Stimulated activated CD4-positive, alpha-beta T cell treated with anti-CD3 and anti-CD28 coated beads, TNF-alpha, amount 100 ng/mL, for 48 hours (primary cell): ENCODE measurements around the gene SVBP.

Source experiments
- DNase-seq, 3 donors: peaks; one replicate each; pipeline ENCODE4 v3.0.0-alpha.2; 2020; ENCODE audit warnings: low read depth in 3 of 3

SVBP gene

DNA sequence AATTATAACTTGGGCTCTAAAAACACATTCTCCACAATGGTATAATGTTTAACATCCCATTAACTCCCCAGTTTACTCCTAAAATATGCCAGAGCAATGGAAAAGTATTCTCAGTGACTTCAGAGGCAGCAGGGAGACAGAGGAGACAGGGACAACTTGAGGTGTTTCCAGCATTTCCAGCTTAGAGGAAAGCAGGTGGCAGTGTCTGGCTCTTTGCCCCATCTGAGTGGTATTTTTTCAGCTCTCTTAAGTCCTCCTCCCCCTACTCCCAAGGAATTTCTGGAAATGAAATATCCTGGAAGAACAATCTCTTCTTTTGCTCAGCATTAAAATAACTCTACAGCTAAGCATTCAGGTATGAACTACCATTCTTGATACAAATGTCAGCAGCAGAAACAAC, 11.0 kb downstream of the SVBP start:
- no peak for DNase-seq

DNA sequence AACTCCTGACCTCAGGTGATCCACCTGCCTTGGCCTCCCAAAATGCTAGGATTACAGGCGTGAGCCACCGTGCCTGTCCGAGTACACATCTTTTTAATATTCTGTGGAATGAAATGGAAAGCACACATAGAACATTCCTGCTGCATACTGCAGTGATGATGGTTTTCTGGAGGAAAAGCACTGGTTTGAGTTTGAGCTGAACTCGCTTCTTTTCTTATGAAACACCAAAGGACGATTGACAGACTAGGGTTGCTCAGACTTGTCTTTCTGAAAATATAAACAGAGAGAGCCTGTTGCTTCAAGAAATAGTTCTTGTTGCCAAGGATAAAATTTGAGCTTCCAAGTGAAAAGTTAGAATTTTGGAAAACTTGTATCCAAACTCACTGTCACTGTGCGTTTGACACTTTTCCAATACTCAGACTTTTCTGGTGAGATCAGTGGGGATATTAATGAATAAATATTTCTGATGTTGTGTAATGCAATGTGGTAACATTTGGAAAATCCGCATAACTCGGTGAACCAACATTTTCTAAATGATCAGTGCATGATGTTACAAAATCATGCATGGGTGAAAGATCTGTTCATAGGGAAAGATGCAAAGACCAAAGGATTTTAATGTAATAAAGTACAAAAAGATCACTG, 15.2 kb downstream of the SVBP start:
- no peak for DNase-seq

DNA sequence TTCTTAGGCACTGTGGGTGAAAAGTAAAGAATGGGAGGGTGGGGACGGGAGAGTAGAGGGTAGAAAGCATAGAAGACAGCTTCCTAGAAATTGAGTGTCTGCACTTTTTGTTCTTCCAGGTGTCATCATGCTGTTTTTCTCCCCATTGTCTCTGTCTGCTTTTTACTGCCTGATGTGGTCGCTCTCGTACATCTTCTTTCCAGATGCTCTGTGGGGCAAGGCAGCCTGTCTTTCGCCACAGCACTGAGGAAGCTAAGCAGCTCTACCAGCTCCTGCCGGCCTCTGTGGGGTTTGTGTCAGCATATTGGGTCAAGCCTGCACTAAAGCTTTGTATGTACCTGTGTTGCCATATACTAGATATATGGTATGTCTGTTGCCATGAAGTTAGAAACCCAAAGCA, 19.2 kb downstream of the SVBP start:
- no peak for DNase-seq

DNA sequence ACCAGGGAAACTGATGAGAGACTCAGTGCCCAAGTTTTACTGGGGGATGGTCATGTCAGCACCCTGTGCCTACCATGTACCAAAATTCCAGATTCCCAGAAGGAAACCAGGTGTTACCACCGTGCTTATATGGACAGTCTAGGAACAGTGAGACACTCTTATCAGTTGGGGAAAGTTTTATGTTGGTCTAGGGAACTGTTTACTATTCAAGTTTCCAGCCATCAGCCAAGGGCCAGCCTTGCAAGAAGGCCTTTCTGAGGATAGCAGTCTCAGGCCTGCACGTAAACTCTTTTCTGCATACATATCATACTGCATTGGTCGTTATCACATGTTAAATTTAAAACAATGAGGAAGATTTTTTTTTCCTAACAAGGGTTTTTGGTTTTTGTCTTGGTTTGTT, 19.8 kb downstream of the SVBP start:
- DNase-seq = no peak

DNA sequence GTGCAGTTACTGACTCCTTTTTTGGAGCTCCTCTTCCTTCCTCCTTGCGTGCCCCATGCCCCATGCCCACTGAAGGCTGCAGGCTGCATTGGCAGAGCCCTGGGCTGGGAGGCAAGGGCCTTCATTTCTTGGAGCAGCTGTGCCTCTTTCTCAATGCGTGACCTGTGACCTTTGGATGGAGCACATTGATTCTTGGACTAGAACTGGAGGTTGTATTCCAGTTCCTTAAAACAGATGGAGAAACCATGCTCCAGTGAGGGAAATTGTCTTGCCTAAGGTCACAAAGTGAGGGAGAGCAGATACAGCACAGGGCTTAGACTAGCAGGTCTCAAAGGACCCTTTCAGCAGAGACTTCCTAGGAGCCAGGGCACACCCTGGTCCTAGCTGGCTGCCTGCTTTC, 23.4 kb downstream of the SVBP start:
- DNase-seq = no peak

DNA sequence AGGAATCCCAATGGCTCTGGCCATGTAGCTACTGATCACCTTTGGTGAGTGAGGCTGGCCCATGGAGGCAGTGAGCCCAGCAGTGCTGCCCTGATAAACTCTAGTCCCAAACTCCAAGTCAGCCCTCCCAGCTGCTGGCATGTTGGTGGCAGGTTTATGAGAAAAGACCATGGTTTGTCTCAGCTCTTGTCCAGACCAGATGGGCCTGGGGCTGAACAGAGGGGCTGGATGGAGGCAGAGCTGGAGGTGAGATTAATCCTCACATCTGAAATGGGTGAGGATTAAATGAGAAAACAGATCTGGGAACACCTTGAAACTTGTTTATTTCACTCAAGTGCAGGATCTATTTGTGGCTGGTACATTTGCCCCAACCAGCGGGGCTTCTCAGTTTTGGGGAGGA, 29.2 kb downstream of the SVBP start:
- DNase-seq = no peak

DNA sequence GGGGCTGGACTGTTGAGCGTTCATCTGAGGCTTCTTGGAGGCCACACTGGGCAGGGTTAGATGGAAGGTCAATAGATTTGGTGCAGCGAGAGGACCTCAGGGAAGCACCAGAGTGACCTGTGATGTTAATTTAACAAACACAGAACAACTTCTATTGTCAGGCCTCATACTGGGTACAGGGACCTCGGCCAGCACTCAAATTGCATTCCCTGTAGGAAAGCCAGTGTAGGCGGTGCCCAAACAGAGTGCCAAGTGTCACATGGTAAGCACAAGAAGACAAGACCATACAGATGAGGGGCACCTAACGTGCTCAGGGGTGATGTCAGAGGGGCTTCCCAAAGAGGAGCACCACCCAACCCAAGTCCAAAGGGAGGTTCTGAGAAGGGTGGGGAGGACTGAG, 31.1 kb downstream of the SVBP start:
- no peak for DNase-seq

DNA sequence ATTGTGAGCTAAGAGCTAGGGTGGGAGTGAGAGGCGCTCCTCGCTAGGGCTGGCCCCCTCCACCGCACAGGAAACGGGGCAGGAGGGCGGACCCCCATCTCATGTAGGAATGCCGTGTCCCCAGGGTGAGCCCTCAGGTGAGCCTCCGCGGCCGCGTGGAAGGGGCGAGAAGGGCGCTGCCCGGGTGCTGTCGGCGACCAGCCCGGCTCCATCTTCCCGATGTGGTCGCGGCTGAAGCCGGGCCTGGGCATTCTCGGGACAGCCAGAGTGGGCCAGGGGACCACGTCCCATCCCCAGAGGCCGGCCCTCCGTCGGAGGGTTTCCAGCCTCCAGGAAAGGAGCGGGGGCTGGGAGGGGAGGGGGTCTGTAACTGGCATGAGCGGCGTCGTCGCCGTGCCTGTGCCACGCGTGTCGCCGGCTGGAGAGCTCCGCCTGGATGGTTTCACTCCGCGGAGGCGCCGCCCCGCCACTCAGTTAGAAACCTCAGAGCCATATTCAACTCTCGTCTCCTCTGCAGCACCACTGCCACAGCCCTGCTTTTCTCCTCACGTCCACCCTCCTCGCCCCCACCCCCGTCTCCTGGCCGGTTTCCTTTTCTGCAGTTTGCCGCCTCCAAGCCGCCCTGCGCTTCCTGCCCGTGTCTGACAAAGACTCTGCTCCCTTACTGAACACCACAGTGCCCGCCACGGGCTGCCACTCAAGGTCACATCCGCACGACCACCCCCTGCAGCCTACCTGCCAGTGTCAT, 32.1 kb downstream of the SVBP start, which contains the start of gene TMEM269:
Gene TMEM269 (plus strand): TSS at position 46 of the 748 bp plus-strand sequence. CDS start 4,903 bp downstream, outside the sequence.
- DNase-seq = peak in 1 of 3 donors; percentile 30

DNA sequence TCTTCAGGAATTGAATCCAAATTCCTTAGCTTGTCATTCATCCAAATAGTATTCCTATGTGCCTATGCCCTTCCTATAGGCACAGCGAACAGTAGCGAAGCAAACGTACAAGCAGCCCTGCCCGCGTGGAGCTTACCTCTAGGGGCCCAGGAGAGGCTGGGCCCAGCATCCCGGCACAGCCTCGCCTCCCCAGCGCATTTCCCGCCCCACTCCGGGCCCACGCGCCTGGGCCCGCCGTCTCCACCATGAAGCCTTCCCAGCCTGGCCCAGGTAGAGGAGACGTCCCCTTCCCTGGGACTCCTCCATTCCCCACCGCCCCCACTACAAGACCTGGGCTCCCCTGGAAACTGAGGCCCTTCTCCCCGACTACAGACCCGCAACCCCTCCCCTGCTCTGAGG, 32.7 kb downstream of the SVBP start:
- DNase-seq = no peak

DNA sequence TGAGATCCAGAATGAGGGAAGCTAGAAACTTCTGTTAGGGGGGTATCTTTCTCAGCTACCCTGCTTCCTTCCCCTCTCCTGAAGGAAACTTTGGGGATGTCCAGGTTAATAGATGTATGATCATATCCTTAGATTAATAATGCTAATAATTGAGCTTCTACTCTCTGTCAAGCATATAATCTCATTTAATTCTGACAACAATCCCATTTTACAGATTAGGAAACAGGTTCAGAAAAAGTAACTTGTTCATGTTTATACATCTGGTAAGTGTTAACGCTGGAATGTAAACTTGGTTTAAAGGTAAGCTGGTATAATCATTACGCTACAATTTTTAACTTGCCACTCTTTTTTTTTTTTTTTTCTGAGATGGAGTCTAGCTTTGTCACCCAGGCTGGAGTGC, 34.1 kb downstream of the SVBP start:
- DNase-seq = no peak

DNA sequence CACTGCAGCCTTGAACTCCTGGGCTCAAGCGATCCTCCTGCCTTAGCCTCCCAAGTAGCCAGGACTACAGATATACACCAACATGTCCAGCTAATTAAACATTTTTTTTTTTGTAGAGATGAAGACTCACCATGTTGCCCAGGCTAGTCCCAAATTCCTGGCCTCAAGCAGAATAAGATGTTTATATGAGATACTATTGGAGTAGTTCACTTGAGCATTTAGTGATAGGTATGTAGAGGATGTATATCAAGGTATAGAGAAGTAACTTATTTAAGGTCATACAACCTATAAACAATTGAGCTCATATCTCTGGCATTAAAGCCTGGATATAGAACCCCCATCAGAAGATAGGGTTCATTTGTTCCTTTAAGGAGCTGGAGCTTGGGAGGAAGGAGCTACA, 37.0 kb downstream of the SVBP start:
- no peak for DNase-seq

DNA sequence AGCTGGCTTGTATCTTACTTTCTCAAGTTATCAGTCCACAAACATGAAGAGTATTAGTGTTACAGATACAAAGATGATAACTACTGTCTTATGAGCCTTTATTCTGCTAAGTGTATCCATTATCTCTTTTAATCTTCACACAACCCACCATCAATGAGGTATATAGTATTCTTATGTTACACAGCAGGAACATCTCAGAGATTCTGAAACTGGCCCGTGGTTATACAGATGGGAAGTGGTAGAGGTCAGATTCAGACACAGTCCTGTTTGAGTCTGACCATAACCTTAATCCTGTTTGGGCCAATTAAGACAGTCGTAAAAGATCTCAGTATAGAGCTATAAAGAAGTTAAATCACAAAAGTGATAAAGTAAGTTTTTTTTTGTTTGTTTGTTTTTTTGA, 37.5 kb downstream of the SVBP start:
- no peak for DNase-seq

DNA sequence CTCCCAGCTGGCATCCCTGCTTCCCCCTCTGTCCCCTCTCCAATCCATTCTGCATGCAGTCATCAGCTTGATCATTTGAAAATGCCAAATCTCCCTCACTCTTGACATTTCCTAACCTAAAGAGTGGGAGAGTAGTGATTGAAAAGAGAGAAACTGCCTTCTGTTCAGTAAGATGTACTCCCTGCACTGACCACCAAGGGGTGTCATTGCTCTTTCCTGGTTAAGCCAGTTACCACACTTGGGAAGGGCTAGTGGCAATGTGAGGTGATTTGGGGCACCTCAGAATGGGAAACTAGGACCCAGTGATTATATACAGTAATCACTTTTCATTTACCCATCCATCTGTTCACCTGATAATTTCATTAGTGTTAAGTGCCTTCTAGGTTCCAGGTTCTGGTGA, 39.3 kb downstream of the SVBP start:
- no peak for DNase-seq

DNA sequence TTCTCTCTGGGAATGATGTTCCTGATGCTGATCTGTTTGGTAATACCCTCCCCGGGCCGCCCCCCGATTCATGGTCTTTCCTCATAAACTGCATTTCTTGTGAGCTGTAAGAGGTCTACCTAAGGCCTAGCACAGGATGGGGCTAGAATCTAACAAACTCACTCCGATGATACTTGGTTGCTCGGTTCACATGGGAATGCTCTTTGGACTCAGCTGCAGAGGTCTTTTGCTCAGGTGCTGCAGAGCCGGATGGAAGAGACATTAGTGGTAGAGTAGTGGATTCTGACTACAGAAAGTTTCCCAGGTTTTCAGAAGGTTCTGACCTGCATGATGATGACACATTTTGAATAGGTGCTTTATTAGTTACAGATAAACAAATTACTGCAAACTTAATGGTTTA, 40.7 kb downstream of the SVBP start:
- no peak for DNase-seq

DNA sequence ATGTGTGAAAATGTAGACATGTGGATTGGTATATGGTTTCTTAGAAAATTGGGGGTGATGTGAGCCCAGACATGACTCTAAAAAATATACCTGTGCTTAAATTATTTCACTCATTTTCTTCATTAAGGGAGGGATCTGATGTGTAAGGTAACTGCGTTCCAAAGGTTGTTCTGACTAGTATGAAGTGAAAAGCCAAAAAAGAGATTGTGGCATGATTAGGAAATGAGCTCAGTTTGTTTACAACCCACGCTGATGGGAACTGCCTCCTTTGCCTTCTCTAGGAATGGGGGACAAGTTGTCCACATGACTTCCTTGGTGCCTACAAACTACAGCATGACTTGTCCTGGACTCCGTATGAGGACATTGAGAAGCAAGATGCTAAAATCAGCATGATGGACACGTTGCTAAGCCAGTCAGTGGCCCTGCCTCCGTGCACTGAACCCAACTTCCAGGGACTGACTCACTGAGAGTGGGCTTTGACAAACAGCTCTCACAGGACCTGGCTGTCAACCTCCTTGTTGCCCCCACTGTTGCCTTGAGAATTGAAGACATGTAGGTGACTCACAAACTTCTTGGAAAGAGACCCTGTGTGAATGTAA, 42.2 kb downstream of the SVBP start:
- no peak for DNase-seq

DNA sequence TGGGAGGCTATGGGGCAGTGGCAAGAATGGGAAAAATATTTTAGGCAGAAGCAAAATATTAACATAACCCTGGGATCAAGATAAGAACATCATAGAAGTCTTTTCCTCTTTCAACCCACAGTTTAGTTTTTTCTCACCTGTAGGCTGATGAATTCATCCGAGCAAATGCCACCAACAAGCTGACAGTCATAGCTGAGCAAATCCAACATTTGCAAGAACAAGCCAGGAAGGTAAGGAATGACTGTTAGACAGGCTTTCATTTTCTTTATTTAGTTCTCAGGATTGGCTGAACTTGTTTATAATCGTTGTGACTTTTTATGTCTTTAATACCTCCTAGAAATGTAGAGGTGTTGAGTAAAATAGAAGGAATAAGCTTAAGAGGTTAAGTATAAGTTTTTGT, 43.8 kb downstream of the SVBP start:
- DNase-seq = no peak

DNA sequence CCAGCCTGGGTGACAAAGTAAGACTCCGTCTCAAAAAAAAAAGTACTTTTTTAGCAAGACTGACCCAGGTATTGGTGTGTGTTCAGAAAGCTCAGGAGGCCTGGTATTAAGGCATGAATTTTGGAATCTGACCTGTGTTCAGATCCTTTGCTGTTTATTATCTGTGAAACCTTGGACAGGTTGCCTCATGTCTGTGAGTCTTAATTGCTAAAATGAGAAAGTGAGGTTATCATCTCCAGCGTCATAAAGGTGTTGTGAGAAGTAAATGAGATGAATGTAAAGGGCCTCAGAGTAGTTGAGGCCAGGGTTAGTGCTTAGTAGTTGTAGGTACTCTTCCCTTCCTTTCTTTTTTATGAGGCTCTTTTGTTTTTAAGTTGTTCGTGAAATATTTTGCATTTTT, 47.4 kb downstream of the SVBP start:
- DNase-seq = no peak

DNA sequence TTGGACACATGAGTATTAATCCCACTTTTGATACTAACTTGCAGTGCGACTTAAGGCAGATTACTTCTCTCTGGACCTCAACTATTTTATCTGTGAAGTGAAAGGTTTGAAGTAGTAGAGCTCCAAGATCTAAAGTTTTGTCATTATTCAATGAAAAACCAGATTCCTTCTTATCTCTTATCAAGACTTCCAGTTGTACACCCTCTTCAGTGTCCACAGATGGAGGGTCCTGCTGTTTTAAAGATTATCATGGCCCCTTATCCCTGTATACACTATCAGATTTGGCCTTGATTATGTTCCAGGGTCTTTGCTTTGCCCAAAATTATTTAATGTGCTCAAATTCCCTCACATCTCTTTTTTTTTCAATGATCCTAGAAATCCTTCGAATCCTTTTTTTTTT, 49.0 kb downstream of the SVBP start:
- no peak for DNase-seq

DNA sequence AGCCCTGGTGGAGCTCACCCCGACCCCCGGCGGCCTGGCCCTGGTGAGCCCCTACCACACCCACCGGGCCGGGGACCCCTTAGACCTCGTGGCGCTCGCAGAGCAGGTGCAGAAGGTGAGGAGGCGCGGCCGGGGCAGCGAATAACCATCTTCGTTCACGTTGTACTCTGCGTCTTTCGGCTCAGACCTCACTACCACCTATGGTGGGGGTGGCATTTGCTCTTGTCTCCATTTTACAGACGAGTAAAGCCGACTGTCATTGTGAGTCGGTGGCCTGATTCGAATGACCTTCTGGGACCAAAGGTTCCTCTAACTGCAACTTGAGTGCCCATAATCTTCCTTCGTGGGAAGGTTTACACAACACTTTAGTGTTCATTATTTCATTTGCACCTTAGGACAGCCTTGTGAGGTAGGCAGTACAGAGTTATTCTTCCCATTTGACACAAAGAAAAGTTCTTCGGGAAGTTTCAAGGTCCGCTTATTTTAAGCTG, 49.6 kb downstream of the SVBP start:
- no peak for DNase-seq

DNA sequence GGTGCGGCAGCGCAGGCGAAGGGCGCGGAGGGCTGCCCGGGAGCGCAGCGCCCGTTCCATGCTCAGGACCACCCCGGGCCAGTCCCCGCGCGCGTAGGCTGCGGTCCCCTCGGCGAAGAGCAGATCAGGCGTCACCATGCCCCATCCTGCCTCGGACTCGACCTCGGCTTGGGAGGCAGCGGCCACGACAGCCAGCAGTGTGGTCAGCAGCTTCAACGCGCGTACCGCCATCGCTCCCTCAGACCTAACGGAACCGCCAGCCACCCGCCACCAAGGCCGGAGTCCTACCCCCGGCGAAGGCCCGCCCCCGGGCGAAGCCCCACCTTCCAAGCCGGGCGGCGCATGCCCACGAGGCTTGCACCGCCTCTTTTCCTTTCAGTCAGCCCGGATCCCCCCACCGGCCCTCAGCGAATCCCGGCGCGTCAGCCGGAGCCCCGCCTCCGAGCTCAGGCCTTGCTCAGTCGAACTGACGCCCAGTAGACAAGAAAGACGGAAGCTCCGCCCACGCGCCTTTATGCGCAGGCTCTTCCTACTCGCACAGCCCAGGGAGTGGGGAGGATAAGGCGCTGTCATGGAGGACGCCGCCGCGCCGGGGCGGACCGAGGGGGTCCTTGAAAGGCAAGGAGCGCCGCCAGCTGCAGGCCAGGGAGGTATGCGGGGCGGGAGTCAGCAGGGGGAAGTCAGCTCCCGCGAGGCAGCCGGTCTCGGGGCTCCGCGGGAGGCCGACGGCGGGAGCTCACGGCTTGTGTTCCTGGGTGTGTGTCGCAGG, 50.3 kb downstream of the SVBP start, which contains the start of the genes C1orf50 and P3H1:
Gene C1orf50 (plus strand): TSS at position 509 of the 769 bp plus-strand sequence. CDS start 63 bp downstream, at position 572.
Gene P3H1 (minus strand): TSS at position 288 of the 769 bp plus-strand sequence. CDS start 57 bp downstream, at position 231.
- DNase-seq = peak; percentile 99

DNA sequence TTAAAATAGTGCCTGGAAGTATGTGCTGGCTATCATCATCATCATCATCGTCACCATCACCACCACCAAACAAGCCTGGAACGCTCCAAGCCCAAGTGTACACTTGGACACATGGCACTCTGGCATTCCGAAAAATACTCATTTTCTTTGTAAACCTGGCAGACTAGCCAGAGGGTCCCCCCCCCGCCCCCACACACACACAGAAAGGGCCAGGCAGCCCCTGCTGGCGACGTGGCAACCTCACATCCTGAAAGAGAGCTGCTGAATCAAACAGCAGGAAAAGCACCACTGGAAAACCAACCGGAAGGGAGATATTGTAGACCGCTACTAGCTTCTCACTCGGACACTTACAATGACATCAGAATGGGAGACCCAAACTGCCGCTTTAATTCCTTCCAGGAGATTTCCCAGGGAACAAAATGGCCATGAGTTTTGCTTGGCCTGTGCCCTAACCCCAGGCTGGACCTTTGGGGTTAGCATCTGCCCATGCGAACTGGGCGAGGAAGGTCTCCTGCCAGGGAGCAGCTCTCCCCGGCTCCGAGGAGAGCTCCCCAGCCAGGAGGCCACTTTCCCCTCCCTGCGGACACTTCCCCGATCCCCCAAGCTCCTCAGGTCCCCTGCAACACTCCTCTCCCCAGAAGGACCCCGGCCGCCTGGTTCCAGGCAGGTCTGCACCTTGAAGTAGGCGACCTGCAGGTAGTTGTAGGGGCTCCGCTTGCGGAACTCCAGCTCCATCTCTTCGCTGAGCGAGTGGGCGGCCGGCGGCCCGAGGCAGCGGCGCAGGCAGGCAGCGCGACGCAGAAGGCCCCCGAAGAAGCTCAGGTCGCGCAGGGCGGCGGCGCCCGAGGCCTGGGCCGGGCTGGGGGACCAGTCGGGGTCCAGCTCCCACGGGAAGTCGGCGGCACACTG, 51.1 kb downstream of the SVBP start:
- peak; percentile 23 to 55 (median 23) for DNase-seq
